IPS-NIHi11 (cell line): ENCODE measurements around the gene C1orf74.
A peak's percentile ranks its signal among the peaks of the same experiment; 100 is the strongest.

Experiments
- DNase-seq: peaks from one replicate; pipeline ENCODE4 v3.0.0; 2012; ENCODE audit warnings: mixed read lengths, low spot score

Gene C1orf74

DNA sequence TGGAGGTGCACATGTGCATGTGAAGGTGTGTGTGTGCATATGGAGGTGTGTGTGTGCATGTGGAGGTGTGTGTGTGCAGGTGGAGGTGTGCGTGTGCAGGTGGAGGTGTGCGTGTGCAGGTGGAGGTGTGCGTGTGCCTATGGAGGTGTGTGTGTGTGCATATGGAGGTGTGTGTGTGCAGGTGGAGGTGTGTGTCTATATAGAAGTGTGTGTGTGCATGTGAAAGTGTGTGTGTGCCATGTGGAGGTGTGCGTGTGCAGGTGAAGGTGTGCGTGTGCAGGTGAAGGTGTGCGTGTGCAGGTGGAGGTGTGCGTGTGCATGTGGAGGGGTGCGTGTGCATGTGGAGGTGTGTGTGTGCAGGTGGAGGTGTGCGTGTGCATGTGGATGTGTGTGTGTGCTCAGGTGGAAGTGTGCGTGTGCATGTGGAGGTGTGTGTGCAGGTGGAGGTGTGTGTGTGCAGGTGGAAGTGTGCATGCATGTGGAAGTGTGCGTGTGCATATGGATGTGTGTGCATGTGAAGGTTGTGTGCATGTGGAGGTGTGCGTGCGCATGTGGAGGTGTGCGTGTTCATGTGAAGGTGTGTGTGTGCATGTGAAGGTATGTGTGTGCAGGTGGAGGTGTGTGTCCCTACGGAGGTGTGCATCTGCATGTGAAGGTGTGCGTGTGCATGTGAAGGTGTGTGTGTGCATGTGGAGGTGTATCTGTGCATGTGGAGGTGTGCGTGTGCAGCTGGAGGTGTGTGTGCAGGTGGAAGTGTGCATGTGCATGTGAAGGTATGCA lies 13.5 kb downstream of the C1orf74 start:
- no peak for DNase-seq

- DNase-seq, result no peak
Measured at GRCh38 chr1:209769971-209770370, 14.4 kb downstream of the C1orf74 start.

DNA sequence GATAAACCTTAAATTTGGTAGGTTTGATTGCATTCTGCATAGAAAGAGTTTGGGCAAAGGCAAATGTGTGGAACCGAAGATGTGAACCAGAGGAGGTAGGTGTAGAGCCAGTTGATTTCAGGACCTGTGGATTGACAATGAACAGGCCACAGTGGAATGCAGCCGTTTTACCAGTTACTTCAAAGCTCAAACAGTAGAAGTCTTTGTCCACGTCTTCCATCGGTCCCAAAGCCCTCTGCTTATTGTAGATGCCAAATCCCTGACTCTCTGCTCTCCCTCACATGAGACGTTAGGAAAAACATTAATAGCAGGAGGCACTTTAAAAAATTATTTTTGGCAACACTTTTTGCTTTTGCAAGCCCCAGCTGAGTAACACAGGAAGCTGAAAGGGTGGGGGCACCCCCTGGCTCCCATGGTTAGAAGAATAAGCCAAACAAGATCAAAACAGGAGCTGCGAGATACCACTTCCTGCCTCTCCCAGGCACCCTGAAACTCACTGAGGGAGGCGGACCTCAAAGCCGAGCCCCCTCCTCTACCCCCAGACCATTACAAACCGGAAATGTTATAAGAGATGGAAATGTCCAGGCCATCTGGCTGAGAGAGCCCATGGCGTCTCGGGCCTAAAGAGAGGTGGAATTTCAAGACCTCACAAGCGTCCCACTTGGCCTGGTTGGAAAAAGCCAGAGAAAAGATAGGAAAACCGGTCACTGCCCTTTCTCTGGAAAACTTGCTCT lies 15.0 kb downstream of the C1orf74 start:
- no peak for DNase-seq

- no peak for DNase-seq
Measured at GRCh38 chr1:209768354-209768774, 16.0 kb downstream of the C1orf74 start.

DNA sequence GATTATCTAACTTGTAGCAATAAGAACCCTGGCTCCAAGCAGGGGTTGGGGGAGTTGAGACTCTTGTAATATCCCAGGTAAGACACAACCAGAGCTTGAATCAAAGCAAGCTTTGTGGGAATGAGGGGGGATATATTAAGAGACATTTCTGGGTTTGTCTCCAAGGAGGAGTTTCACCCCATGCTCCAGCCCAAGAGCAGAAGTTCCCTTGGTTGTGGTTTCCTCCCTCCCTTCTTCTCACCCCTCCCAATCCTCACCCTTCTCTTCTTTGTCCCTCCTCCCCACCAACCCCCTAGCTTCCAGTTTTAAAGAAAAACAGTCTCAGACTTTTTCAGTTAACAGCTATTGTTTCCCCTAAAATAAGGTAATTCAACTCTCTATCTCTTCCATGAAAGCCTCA lies 16.7 kb downstream of the C1orf74 start:
- DNase-seq, result no peak

DNA sequence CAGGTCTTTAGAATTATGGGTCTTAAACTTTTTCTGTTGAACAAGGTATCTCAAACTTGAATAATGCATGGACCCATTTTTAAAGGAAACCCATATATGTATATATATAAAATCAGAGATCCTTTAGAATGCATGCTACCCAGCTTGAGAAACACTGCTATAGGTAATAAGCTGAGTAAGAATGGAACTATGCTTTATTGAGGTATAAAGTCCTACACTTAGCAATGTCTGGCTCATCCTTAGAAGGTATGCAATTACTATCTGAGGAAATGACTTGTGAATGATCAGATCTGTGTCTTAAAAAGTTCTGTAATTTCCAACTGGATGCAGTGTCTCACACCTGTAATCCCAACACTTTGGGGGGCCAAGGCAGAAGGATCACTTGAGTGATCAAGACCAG lies 17.3 kb downstream of the C1orf74 start:
- DNase-seq, result no peak

DNA sequence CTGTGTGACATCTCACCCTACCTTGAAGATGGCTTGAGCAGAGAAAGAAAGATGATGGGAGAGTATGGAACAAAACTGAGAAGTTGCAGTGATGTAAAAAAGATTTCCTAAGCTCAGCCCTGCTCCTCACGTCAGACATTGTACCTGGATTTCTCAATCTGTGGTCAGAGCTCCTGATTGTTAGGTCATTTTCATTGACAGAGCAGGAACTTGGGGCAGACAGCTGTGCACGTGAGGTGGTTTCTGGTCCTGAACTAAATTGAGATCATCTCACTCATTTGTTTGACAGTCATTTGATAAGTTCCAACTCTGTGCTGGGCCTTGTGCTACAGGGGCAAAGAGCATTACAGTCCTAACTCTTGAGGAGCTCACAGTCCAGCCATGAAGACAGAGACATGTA lies 18.3 kb downstream of the C1orf74 start:
- DNase-seq, result no peak

GRCh38 chr1:209761011-209761635 lies 23.2 kb downstream of the C1orf74 start:
- DNase-seq, result no peak

DNA sequence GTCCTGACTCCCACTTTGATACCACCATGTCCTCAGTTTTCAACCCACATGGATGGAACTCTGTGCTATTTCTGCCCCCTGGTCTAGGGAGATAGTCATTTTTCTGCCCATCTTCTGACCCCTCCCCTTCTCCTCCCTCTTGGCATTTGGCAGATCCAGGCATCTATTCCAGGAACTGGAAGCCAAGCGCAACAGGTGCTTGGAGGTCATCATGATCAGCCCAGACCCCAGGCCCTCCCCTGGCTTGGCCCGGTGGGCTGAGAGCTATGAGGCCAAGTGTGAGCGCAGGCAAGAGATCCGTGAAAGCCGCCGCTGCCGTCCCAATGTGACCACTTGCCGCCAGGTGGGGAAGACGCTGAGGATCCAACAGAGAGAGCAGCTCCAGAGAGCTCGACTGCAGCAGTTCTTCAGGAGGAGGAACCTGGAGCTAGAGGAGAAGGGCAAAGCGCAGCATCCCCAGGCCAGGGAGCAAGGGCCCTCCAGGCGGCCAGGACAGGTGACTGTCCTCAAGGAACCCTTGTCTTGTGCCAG lies 24.5 kb downstream of the C1orf74 start:
- DNase-seq, result no peak

DNA sequence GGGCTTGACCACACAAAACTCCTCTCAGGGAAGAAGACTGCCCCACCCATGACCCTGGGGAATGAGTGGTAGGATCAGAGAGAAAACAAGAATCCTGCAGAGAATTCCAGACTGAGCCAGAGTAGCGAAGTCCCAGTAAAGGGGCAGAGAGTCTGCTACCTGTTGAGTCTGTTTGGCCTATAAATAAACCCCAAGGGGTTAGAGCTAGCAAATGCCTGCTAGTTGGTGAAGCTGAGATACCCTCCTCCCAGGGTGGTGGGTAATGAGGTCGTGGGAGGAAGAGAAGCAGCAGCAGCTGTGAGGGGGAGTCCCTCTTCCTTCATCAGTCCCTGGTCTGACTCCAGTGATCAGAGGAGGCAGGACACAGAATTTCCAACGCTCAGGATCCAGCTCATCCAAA lies 26.0 kb downstream of the C1orf74 start:
- no peak for DNase-seq

DNA sequence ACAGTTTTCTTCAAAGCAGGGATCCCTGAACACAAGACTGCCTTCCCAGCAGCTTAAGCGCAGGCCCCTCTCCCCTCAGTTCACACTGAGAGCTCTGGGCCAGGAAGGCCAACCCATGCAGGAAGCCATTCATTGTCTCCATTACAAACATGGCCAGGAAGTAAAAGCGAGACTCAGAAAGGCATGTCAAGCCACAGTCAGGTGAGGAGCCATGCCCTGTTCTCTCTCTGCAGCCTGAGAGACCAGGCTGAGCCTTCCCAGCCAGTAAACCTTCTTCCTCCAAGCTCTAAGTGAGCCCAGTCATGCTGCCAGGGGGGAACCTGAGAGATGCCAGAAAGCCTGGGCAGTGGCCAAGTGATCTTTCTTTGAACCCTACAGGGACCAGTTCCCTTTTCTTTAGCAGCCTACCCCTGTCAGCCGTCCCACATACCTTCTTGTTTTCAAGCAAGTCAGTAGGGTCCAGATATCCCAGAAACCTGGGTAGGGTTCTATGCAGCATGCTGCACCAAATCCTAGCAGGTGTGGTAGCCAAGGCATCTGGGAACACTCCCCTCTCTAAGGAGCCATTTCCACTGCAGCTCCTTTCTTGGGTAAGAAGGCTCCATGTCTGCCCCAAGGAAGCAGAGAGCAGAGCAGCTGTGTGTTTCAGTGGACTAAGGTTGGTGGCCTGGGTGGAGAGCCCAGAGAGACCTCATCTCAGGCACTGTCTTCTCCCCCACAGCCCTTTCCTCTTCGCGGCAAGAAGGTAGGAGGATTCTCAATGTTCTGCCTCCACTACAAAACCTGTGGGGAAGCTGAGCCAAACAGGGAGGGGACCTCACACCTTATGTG lies 27.5 kb downstream of the C1orf74 start:
- DNase-seq, result no peak

GRCh38 chr1:209755926-209756614 lies 28.3 kb downstream of the C1orf74 start, which contains the start of gene TRAF3IP3:
TSS of gene TRAF3IP3 (plus strand) at chr1:209756053. CDS start at chr1:209760040, 3,987 bp downstream.
- DNase-seq, result no peak

GRCh38 chr1:209755256-209755655 lies 29.1 kb downstream of the C1orf74 start:
- DNase-seq, result no peak

- DNase-seq, result no peak
Measured at GRCh38 chr1:209752890-209753289, 31.5 kb downstream of the C1orf74 start.

DNA sequence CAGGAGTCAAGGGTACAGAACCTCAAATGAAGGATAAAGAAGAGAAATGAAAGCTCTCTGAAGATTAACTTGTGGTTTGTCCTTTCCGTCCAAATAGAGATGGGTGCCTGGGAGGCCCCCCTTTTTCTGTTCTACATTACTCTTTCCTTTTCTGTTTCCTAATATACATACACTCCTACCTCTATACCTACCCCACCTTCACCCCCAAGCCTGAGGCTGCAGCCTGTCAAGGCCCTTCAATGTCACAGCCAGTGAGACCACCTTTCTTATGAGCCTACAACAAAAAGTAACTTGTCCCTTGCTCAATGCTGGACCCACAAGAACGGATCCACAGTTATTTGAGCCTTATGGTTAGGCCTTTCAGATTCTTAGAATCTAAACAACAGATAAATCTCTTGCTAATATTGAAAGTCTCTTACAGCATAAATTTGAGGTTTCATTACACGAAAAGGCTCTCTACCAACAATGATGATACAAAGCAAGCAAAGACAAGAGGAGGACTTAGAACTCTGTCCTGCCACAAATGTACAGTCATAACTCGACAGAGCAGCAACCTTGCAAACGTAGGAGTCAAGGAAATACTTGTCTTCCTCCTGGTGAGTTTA lies 32.6 kb downstream of the C1orf74 start:
- no peak for DNase-seq

GRCh38 chr1:209749670-209750323 lies 34.6 kb downstream of the C1orf74 start:
- DNase-seq, result no peak

- DNase-seq, result no peak
Measured at GRCh38 chr1:209749205-209749604, 35.2 kb downstream of the C1orf74 start.

- DNase-seq, result no peak
Measured at GRCh38 chr1:209748620-209749019, 35.7 kb downstream of the C1orf74 start.

DNA sequence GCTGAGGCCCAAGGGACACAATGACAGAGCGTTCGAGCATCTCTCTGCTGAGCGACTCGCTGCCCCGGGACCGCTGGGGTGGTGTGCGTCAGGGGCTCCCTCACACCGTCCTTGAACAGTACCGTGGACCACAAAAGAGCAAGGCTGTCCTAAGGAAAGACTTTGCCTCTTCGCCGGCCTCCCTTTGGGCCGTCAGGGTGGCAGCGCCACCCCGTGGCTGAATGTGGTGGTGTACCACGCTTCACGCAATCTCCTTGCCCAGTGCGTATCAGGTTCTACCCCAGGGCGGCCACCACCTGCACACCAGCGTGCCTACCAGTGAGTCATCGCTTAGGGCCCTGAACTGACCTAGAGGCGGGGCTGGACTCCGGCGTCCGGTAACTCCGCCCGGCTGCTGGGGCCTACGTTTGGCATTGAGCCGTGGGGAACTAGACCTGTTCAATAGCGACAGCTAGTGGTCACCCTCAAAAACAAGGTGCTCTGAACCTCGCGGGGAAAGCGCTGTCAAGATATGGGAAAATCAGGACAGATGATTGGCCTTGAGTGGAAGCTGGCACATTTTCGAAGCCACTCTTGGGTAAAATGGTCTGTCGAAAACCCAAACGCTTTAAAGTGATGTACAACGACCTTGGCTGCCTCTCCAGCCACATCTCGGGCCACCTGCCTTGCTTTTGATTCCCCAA lies 36.6 kb downstream of the C1orf74 start:
- peak; percentile 96 for DNase-seq
